Measurements from ENCODE around the gene PTPRT.

The PTPRT gene

DNA sequence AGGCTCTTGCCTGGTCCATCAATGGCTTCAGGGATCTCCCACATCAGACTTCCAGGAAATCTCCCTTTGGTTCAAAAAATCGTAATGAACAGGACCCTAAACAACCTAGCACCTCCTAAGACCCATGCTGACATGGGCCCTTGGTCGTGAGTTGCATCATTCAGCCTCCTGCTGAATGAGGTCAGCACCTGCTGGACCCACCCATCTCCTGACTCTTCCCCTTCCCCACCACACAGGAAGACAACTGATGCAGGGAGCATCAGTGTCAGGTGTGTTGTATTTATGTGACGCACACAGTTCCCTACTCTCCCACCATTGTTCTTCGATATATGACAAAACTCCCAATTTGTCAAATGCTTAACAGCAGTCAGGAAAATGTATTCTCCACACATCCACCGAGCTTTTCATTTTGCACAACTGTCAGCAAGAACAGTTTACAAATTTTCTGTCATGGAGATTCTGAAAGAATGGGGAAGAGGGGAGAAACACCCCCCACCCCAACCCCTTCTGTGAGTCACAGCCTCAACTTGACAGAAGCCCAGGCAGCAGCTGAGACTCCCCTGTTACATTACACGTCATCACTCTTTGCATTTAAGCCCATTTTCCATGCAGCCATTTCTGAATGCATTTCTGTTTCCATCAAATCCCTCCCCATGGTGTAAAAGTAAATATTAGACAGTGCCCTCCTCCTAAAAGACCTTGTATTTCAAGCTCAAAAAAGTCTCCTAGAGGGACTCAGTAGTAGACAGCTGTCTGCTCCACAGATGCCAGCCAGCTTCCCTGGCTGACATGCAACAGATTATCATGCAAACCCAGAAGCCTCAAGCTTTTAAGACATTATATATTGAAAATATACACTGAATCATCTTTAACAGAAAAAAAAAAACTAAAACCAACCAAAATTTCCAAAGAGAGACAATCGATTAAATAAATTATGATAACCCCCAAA lies 577.5 kb downstream of the PTPRT start:
- DNase-seq (ENCODE audit: low read depth) = no peak

DNA sequence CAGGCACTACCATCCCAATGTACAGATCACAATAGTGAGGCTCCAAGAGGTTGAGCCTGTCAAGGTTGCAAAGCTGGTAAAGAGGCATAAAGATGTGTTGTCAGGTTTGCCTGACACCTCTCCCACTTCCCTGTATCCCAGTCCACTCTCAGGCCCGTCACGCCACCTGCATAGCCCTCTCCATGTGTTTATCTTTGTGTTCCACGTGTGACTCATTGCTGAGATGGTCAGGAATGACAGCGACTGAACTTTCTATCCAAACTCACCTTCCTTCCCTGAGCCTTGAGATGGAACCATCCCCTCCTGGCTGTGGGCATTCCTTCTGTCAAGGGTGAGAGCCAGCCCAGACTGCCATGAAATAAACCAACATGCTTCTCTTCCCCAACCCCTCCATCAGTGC lies 578.3 kb downstream of the PTPRT start:
- no peak for DNase-seq (ENCODE audit: low read depth)

GRCh38 chr20:42610070-42610469 lies 579.6 kb downstream of the PTPRT start:
- DNase-seq (ENCODE audit: low read depth) = no peak

- no peak for DNase-seq (ENCODE audit: low read depth)
These were observed 580.1 kb downstream of the PTPRT start for GRCh38 chr20:42609618-42610017.

GRCh38 chr20:42604998-42605956 lies 584.4 kb downstream of the PTPRT start:
- no peak for DNase-seq (ENCODE audit: low read depth)

DNA sequence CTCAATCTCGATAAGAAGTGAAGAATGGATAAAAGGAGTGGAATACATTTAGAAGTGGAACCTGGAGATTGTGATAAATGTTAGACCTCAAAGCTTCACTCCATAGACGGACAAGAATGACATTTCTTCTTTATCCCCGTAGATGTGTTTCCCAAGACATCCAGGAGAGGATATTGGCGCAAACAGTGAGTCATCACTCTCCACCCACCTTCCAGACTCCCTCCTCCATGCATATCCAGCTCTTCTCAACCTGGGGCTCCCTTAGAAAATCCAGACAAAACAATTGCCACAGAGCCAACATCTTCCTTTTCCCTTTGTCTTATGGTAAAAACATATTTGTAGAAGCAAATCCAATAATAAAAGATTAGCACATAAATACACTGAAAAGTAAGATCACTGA lies 586.1 kb downstream of the PTPRT start:
- no peak for DNase-seq (ENCODE audit: low read depth)

GRCh38 chr20:42598581-42598980 lies 591.1 kb downstream of the PTPRT start:
- DNase-seq (ENCODE audit: low read depth) = no peak

DNA sequence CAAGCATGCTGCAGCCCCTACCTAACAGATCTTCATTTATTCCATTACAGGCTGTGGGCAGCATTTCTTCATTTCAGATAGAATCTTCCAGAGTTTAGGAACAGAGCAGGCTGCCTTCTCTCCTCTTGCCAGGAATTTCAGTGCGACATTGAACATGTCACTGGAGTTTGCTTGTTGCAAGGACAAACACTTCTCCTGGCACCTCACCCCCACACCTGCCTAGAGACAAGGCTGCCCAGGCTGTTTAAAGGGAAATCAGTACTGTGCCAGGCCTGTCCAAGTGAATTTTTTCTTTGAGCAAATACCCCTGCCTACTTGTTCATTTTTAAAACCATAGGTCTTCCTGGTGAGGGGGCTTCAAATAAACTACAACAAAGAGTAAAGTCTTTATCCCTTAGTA lies 594.1 kb downstream of the PTPRT start:
- no peak for DNase-seq (ENCODE audit: low read depth)

DNA sequence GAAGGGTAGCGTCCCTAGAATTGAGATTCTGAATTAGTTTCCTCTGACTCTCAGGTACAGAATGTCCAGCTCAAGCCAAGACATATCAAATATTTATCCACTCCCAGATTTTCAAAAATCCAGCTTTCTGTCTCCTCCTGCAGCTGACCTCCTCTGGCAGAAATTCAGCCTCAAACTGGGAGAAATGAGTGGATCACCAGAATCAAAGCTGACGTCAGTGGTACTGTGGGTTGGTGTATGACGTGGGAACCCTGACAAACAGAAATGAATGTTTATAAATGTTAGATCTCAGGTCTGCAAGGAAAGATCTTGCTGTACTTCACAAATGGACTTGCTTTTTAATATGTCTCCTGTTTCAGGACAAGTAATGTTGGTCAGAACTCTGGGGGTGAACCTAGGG lies 595.0 kb downstream of the PTPRT start:
- DNase-seq (ENCODE audit: low read depth) = no peak

DNA sequence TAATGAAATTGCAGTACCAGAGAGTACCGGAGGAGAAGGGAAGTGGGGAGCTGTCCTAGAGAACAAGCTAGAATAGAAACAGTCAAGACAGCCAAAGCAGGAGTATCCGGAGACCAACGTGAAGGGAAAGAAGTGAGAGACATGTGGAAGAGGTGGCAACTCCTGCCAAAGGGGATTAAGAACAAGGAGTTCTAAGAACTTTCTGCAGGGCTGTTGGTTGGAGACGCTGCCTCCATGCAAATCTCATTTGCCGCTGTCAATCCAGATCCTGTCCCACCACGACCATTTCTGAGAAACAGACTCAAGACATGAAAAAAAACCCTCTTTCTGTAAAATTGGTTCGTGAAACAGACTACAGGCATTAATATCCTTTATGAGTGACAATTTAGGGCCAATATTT lies 595.7 kb downstream of the PTPRT start:
- no peak for DNase-seq (ENCODE audit: low read depth)

DNA sequence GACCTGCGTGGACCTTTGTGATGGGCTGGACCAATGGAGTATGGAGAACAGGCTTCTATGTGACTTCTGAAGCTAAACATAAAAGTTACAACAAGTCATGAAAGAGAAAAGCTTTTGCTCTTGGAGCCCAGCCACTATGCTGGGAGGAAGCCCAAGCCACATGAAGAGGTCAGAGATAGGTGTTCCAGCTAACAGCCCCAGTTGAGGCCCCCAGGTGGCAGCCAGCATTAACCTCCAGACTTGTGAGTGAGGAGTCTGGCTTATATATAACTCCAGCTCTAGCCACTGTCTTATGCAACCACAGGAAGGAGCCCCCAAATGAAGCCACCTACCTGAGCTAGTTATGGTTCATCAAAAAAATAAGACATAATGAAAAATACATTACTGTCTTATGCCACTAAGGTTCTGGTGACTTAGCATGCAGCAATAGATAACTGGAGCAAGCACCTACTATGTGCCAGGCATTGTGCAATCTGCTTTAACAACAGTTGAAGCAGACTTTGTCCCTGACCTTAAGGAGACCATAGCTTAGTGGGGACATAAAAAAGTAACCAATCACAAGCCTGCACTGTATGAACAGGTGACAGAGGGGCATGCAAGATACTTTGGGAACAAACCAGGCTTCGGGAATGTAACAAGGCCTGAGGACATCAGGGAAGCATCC lies 599.6 kb downstream of the PTPRT start:
- DNase-seq (ENCODE audit: low read depth) = no peak

GRCh38 chr20:42588847-42589246 lies 600.9 kb downstream of the PTPRT start:
- DNase-seq (ENCODE audit: low read depth) = no peak

DNA sequence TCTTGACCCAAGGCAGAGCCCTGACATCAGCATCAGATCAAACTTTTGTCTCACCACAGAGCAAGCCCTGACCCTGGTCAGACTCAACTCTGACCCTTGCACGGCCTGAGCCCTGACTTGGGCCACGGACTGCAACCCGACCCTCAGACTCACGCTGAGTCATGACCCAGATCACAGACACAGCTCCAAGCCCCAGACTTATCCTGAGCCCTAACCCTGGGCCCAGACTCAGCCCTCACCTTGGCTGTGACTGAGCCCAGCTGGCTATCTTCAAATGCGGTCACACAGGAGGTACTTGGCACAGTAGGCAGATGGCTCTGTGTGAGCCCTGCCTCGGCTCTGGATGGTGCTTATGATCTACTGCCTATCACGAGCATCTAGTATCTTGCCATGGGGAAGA lies 602.3 kb downstream of the PTPRT start:
- DNase-seq (ENCODE audit: low read depth) = no peak

DNA sequence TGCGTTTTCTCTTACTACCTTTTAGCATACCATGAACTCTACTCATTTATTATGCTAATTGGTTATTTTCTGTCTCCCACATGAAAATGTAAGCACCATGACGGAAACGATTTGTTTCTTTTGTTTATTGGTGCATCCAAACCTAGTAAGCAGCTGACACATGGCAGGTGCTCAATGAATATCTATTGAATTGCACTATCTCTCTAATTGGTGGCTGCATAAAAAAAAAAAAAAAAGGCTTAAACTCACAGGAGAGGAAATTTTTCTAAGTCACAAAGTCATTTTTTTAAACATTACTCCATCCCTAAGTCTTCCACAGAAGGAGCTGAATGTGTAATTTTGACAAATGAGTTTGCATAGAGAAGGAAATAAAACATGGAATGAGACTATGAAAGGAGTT lies 608.4 kb downstream of the PTPRT start:
- no peak for DNase-seq (ENCODE audit: low read depth)

- no peak for DNase-seq (ENCODE audit: low read depth)
These were observed 613.5 kb downstream of the PTPRT start for GRCh38 chr20:42576167-42576566.

DNA sequence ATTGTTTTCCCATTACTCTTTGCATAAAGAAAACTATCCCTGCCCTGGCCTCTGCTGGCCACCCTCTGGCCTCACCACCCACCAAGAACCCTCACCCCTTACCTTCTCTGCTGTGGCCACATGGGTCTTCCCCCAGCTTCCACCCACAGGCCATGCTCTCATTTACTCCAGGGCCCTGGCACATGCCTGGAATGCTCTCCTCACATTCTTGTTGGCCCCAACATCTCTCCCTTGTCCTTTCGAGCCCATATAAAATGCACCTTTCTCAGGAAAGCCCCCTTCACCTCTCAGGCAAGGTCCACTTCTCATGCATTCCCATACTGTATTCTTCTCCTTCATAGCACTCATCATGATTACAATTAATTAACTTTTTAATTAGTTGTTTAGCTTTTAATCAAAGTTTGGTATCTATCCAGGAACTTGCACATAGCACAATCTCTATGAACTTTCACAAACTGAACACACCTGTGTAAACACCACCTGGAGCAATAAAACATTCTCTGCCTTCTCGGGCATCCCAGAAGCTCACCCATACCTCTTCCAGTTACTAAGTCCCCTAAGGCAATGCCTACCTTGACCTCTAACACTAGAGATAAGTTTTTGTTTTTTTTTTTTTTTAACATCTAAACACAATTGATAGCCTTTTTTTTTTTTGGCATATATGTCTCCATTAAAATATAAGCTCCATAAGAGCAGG lies 617.2 kb downstream of the PTPRT start:
- DNase-seq (ENCODE audit: low read depth) = no peak

DNA sequence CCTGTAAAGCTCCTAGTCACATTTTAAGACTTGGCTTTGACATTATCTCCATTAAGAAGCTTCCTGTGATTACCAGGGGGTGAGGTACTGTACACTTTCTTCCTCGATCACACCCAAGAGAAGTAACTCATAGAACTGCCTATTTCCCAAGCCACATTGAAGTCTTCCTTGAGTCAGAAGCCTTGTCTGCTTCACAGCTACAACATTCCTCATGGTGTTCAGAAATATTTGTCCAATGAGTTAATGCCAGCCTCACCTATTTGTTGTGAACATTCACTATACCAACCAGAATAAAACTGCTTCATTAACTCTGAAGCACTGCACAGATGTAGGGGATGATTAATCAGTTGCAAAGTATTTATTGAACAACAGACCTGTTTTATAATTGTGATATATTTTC lies 622.3 kb downstream of the PTPRT start:
- DNase-seq (ENCODE audit: low read depth) = no peak

DNA sequence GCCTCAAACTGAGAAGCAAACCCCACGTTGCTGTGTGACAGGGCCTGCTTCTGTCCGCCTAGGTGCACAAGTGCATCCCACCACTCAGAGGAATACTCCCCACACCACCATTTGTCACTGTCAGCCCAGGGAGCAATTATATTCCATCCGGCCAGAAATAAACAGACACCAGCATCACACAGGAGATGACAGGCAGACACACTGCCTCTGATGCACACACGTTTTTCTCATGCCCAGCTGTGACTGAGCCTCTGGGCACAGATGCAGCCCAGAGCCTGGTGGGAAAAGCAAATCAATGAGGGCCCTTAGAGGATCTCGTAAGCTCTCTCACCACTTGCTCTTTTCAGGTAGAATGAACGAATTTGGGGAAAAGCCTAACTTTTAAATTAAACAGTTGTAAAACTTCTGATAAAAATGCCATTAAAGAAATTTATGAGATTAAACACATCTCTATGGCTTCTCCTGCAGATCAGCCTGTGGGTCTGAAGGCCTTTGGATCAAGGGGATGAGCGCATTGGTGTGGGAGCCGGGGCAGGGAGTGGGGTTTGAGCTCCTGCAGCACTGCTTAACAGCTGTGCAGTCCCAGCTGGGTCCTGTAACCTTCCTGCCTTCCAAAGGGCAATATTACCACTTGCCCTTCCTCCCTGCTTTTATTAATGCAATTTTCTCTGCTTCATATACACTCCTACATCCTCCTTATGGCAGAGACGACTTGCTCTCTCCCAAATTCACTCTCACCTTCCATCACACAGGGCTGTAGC lies 624.3 kb downstream of the PTPRT start:
- no peak for DNase-seq (ENCODE audit: low read depth)

DNA sequence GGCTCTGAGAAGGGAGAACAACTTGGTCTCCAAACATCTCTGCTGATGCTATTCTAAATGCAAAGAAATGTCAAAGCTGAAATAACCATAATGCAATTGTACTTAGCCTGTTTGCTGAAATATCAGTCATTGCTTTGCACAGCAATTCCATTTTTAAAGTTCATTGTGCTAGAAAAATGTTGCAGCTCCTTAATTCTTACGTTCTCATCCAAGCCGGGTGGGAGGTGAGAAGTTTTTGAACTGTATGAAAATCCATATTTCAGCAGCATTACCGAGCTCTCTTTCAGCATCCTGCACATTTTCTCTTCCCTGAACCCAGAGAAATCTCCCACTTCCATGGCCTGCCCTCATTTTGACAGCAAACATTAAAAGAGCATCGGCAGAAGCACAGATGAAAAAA lies 630.0 kb downstream of the PTPRT start:
- DNase-seq (ENCODE audit: low read depth) = no peak

GRCh38 chr20:42556575-42556974 lies 633.1 kb downstream of the PTPRT start:
- DNase-seq (ENCODE audit: low read depth) = no peak

DNA sequence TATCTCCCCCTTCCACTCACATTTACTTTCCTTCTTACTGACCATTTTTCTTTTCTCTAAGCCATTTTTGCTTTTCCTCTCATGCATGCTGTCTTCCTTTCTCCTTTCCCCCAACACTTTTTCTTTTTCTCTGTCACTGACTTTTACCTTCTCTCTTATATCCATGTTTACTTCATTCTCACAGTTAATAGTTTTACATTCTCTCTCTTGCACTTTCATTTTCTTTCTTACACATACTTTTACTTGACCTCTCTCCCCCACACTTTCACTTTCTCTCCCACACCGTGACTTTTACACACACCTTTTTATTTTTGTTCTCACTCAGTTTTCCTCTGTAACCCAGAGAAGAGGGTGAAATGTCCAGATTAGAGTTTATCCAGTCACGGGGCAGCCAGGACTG lies 636.3 kb downstream of the PTPRT start:
- no peak for DNase-seq (ENCODE audit: low read depth)

Data from EH (cell line).